D341Med (cell line): ENCODE measurements around the gene LGALS4.
A peak's percentile ranks its signal among the peaks of the same experiment; 100 is the strongest.
"Not testable (repeated sequence)": the region's sequence is repeated elsewhere in the genome, so short reads cannot be mapped to it uniquely, and the experiment has no call there.

Experiments
- DNase-seq: peaks from one replicate; pipeline ENCODE4 v3.0.0; 2012; ENCODE audit warnings: low spot score

The LGALS4 gene

DNA sequence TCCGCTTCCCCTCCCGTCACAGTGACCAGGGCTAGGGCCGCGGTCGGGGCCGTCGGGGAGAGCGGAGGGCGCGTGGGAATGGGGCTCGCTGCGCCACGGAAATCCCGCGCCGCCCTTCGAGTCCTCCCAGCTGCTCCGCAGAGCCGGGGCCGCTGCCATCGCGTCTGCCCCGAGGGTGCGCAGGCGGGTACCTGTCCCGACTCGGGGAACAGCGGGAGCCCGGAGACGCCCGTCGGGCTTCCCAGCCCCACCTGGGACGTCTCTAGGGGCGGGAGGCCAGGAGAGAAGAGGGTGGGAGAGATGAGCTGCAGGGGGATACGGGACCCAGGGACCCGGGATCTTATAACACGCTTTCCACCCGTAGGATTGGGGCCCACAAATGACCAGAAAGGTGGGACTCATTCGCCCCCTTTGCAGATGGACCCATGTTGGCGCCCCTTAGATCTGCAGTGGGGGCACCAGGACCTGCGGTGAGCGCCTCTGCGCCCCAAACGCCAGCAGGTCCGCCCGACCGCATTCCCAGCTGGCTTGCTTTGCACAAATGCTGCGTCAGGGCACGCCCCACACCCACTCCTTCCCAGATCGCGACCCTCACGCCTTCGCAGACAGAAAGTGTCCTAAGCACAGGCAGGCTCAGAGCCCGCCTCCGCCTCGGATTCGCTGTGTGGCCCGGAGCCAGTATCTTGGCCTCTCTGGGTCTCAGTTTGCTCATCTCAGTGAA, 42.4 kb downstream of the LGALS4 start:
- DNase-seq, result not testable (repeated sequence)

GRCh38 chr19:38769635-38770211, 43.0 kb downstream of the LGALS4 start:
- peak; percentile 79 for DNase-seq

GRCh38 chr19:38766276-38767047, 46.3 kb downstream of the LGALS4 start:
- DNase-seq, result no peak

- no peak for DNase-seq
Observed at GRCh38 chr19:38765214-38765613, 47.5 kb downstream of the LGALS4 start.

GRCh38 chr19:38763795-38764220, 48.9 kb downstream of the LGALS4 start:
- DNase-seq, result no peak

- DNase-seq, result not testable (repeated sequence)
Observed at GRCh38 chr19:38761884-38762389, 50.8 kb downstream of the LGALS4 start.

DNA sequence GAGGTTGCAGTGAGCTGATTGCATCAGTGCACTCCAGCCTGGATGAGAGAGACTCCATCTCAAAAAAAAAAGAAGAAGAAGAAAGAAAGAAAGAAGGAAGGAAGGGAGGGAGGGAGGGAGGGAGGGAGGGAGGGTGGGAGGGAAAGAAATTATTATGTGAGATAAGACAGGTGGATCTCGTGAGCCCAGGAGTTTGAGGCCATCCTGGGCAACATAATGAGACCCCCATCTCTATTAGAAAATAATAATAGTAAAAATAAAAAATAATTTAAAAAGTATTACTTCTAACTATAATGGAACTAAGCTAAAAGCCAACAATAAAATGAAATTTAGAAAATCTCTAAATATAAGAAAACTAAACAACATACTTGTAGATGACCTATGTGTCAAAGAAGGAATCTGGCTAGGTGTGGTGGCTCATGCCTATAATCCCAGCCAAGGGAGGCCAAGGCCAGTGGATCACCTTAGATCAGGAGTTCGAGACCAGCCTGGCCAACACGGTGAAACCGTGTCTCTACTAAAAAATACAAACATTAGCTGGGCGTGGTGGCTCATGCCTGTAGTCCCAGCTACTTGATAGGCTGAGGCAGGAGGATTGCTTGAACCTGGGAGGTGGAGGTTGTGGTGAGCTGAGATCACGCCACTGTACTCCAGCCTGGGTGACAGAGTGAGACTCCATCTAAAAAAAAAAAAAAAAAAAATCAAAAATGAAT, 51.8 kb downstream of the LGALS4 start:
- DNase-seq, result not testable (repeated sequence)

DNA sequence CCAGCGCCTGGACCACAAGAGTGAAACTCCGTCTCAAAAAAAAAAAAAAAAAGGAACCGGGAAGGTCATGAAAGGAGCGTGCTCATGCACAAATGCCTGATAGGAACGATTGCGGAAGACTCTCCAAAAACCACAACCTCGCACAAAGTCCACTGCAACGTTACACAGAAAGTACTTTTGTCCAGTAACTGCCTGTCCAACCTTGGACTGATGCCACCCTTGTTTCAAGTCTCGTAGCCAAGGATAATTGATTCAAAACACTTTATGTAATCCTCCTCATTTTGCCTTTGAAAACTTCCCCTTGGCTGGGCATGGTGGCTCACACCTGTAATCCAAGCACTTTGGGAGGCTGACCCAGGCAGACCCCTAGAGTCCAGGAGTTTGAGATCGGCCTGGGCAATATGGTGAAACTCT, 53.1 kb downstream of the LGALS4 start:
- no peak for DNase-seq

DNA sequence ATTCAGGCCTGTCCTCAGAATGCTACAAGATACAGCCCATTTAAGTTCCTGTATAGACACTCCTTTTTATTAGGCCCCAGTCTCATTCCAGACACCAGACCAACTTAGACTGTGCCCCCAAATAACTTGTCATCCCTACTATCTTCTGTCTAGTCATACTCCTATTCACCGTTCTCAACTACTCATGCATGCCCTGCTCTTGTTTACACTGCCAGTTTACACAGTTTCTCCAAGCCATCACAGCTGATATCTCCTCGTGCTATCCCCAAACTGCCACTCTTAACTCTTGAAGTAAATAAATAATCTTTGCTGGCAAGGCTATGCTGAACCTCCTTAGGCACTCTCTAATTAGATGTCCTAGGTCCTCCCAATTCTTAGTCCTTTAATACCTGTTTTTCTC, 58.5 kb downstream of the LGALS4 start:
- not testable (repeated sequence) for DNase-seq

DNA sequence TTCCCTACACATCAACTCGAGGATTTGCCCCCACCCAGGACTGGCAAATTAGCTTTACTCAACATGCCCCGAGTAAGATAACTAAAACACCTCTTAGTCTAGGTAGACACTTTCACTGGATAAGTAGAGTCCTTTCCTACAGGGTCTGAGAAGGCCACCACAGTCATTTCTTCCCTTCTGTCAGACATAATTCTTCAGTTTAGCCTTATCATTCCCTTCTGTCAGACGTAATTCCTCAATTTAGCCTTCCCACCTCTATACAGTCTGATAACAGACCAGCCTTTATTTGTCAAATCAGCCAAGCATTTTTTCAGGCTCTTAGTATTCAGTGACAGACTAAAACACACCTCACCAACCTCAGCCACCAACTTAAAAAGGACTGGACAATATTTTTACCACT, 59.0 kb downstream of the LGALS4 start:
- DNase-seq, result not testable (repeated sequence)
